Body of pancreas (tissue), 4 donors: ENCODE results near the gene SLX9.

Experiments used
- POLR2A ChIP-seq, 3 donors: fragments of 450-650 bp; IDR thresholded peaks; one replicate each; pipeline ENCODE4 v1.6.1; 2016; ENCODE audit warnings: antibody characterized with exemption in 3 of 3, mild to moderate bottlenecking in 2 of 3
- TF ChIP-seq, protein P1 (sequence below), 7 experiments: fragments of 450-650 bp in 4 of 7; fragments of 200-600 bp in 3 of 7; sonication (generic) in 3 of 7; IDR thresholded peaks; one replicate each; pipeline ENCODE4 v1.5.1; 2016 to 2019; ENCODE audit warnings: antibody characterized with exemption in 7 of 7

DNA sequence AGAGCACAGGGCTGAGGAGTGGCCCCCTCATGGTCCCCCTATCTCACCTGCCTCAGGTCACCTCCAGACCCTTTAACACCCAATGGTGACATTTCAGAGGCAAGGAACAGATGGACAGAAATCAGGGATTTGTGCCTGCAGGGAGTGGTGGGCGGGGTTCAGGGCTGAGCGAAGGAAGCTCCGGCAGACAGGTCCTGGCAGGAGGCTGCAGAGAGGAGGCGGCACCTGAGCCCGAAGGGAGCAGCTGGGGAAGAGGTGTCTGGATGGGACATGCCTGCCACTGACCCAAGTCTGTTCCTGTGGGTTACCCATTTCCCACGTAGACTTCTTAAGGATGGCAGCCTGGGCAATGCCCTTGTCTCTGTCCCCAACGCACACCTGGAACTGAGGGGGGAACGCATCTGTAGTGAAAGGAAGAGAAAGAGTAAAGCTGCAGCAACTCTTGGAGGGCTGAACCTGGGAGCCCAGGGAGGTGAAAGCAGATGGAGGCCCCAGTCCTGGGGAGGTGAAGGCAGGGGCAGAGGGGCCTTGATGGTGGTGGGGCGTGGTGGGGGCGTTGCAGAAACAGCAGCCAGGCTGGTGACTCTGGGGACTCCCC, 72.9 kb downstream of the SLX9 start:
- TF ChIP-seq, protein P1, sequence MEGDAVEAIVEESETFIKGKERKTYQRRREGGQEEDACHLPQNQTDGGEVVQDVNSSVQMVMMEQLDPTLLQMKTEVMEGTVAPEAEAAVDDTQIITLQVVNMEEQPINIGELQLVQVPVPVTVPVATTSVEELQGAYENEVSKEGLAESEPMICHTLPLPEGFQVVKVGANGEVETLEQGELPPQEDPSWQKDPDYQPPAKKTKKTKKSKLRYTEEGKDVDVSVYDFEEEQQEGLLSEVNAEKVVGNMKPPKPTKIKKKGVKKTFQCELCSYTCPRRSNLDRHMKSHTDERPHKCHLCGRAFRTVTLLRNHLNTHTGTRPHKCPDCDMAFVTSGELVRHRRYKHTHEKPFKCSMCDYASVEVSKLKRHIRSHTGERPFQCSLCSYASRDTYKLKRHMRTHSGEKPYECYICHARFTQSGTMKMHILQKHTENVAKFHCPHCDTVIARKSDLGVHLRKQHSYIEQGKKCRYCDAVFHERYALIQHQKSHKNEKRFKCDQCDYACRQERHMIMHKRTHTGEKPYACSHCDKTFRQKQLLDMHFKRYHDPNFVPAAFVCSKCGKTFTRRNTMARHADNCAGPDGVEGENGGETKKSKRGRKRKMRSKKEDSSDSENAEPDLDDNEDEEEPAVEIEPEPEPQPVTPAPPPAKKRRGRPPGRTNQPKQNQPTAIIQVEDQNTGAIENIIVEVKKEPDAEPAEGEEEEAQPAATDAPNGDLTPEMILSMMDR (IDR thresholded peaks at IDR 0.05), result no peak
- no peak for TF ChIP-seq POLR2A (IDR thresholded peaks at IDR 0.05)
